ENCODE results near the gene KRT76.

DNA sequence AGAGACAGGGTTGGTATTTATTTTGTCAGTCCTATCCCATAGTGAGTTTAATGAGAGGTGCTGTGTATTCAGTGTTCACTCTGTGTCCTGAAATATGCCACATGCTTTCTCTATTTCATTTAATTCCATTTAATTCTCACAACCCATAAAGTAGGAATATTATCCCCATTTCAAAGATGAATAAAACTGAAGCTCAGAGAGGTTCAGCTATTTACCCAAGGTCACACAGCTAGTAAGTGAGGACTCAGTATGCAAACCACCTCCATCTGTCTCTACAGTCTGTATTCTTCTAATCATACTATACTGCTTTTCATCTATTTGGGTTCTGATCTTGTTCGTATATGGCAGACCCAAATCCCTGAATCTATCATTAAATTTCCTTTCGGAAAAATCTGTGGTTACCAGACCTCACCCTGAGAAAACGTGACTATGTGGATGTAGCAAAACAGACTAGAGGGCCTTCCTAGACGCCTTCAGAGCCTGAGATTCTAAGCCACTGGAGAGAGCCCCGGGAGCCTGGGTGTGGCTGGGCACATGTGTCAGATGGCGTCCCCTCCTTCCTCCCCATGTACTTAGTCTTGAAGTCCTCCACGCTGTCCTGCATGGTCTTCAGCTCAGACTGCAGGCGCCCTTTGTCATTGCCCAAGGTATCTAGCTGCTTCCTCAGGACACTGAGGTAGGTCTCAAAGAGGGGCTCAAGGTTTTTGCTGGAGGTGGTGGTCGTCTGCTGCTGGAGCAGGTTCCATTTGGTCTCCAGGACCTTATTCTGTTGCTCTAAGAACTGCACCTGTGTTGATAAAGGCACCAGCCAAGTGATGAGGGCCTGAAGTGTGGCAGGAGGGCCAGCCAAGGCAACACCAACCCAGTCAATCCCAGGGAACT is 34.3 kb upstream of the KRT76 start:
- TF ChIP-seq L3MBTL2 (conservative IDR thresholded peaks at IDR 0.05) (no peak), NFRKB (IDR thresholded peaks at IDR 0.05) (no peak), FOXM1 (IDR thresholded peaks at IDR 0.05; ENCODE audit: borderline replicate concordance) (no peak), CTBP1 (IDR thresholded peaks at IDR 0.05; ENCODE audit: borderline replicate concordance) (no peak), TARDBP (IDR thresholded peaks at IDR 0.05) (no peak), ZNF384 (IDR thresholded peaks at IDR 0.05) (no peak), HDGF (IDR thresholded peaks at IDR 0.05; ENCODE audit: borderline replicate concordance) (no peak), ARNT (IDR thresholded peaks at IDR 0.05) (no peak), FOXA1 (IDR thresholded peaks at IDR 0.05) (no peak), BHLHE40 (IDR thresholded peaks at IDR 0.05; ENCODE audit: borderline replicate concordance) (no peak), SP1 (IDR thresholded peaks at IDR 0.05) (no peak), SUZ12 (IDR thresholded peaks at IDR 0.05) (no peak), FOXK2 (IDR thresholded peaks at IDR 0.05) (no peak)
- TF ChIP-seq, protein P1, sequence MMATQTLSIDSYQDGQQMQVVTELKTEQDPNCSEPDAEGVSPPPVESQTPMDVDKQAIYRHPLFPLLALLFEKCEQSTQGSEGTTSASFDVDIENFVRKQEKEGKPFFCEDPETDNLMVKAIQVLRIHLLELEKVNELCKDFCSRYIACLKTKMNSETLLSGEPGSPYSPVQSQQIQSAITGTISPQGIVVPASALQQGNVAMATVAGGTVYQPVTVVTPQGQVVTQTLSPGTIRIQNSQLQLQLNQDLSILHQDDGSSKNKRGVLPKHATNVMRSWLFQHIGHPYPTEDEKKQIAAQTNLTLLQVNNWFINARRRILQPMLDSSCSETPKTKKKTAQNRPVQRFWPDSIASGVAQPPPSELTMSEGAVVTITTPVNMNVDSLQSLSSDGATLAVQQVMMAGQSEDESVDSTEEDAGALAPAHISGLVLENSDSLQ (IDR thresholded peaks at IDR 0.05): no peak

Data from HEK293T (cell line).